Adipose tissue (tissue), 3 donors: ENCODE data around the gene RAD54L. TPM values are rescaled to one million over a fixed set of nuclear protein-coding genes. Genes with fewer than 3 reads are reported as not detected.
"Not testable (repeated sequence)": the region's sequence is repeated elsewhere in the genome, so short reads cannot be mapped to it uniquely, and the experiment has no call there.

ENCODE experiments used
- H3K27ac ChIP-seq: one replicate; pipeline ENCODE4 v1.5.1; 2013; ENCODE audit warnings: low read depth, low read length
- WGBS, 3 donors: extraction: QIAGEN DNeasy Blood & Tissue Kit; methylation state at CpG; one replicate each; pipeline ENCODE4 v1.1.7; 2013; 5-methylcytosine and 5-hydroxymethylcytosine counted together
- polyA plus RNA-seq, 3 donors: library from polyadenylated mRNA; stranded (reverse); fragments of 200-250 nt; gene quantifications; one replicate each; pipeline ENCODE4 v1.2.3, GENCODE V29; 2013
- donor health status: healthy with polysubstance abuse.
- donor health status: Bipolar disorder and iron deficiency.
- donor health status: healthy.

The RAD54L gene
- polyA plus RNA-seq, 3 donors: 0.10 to 0.24 (median 0.11) TPM

- peak within 1 kb of the TSS; percentile 97 for H3K27ac ChIP-seq
- WGBS, 3 donors: 0 to 1% (median 1%) methylated on average over 61 of the region's 61 CpGs
Measured at GRCh38 chr1:46303038-46303871, 55.7 kb downstream of the RAD54L start, which contains the start of the genes LRRC41 and UQCRH. Gene LRRC41 (minus strand): TSS chr1:46303616. CDS start chr1:46303322, 294 bp downstream. Gene UQCRH (plus strand): TSS chr1:46303698. CDS start chr1:46303767, 69 bp downstream.

- WGBS, 3 donors: 0 to 1% (median 0%) methylated on average over 14 of the region's 14 CpGs
- H3K27ac ChIP-seq: no peak overlapping the region
Measured at GRCh38 chr1:46303872-46304326, 56.3 kb downstream of the RAD54L start.

- H3K27ac ChIP-seq: no peak overlapping the region
- WGBS, 3 donors: 92 to 94% (median 94%) methylated on average over 8 of the region's 8 CpGs
Measured at GRCh38 chr1:46306159-46306530, 58.6 kb downstream of the RAD54L start.

GRCh38 chr1:46309401-46310159 lies 62.0 kb downstream of the RAD54L start:
- no peak overlapping the region for H3K27ac ChIP-seq
- WGBS, 3 donors: 75 to 89% (median 78%) methylated on average over 16 of the region's 16 CpGs

GRCh38 chr1:46310321-46310720 lies 62.8 kb downstream of the RAD54L start:
- no peak overlapping the region for H3K27ac ChIP-seq
- 96 to 98% (median 98%) methylated on average over 4 of the region's 4 CpGs for WGBS, 3 donors

GRCh38 chr1:46315669-46316403 lies 68.3 kb downstream of the RAD54L start:
- WGBS, 3 donors: 88 to 94% (median 93%) methylated on average over 3 of the region's 3 CpGs
- no peak overlapping the region for H3K27ac ChIP-seq

GRCh38 chr1:46317323-46317722 lies 69.8 kb downstream of the RAD54L start:
- 93 to 100% (median 98%) methylated on average over 1 of the region's 1 CpG for WGBS, 3 donors

GRCh38 chr1:46319301-46319700 lies 71.7 kb downstream of the RAD54L start:
- not testable (repeated sequence) for H3K27ac ChIP-seq
- 92 to 95% (median 94%) methylated on average over 6 of the region's 6 CpGs for WGBS, 3 donors

More at GRCh38 chr1:46317323-46317722, 69.8 kb downstream of the RAD54L start:
- H3K27ac ChIP-seq: no peak overlapping the region

- WGBS, 3 donors: 75 to 88% (median 84%) methylated on average over 11 to 13 of the region's 13 CpGs
- not testable (repeated sequence) for H3K27ac ChIP-seq
Measured at GRCh38 chr1:46319960-46320914, 72.7 kb downstream of the RAD54L start.

GRCh38 chr1:46322191-46322590 lies 74.6 kb downstream of the RAD54L start:
- H3K27ac ChIP-seq: not testable (repeated sequence)
- 91 to 97% (median 92%) methylated on average over 6 of the region's 6 CpGs for WGBS, 3 donors

GRCh38 chr1:46325285-46326076 lies 77.9 kb downstream of the RAD54L start:
- 86 to 91% (median 88%) methylated on average over 11 of the region's 11 CpGs for WGBS, 3 donors
- not testable (repeated sequence) for H3K27ac ChIP-seq

Other genes starting within 250 kb of the RAD54L start
- 10 to 100 TPM in 2 of 3 donors, 1 to 10 TPM in 1; 4.2 to 36.5 (median 16.4) TPM for gene PIK3R3, start 115.1 kb upstream of the RAD54L start, polyA plus RNA-seq
- 10 to 100 TPM in 1 of 3 donors, 1 to 10 TPM in 2; 3.0 to 18.4 (median 7.0) TPM for gene TSPAN1, start 72.7 kb upstream of the RAD54L start, polyA plus RNA-seq
- not detected for gene P3R3URF, start 71.3 kb upstream of the RAD54L start, polyA plus RNA-seq
- gene POMGNT1, start 49.3 kb upstream of the RAD54L start, polyA plus RNA-seq: 10 to 100 TPM; 23.8 to 39.3 (median 24.2) TPM
- gene LURAP1, start 44.4 kb upstream of the RAD54L start, polyA plus RNA-seq: 1 to 10 TPM in 1 of 3 donors, under 1 TPM in 2; 0.16 to 2.6 (median 0.82) TPM
- gene LRRC41, start 55.9 kb downstream of the RAD54L start, polyA plus RNA-seq: 10 to 100 TPM; 29.5 to 52.7 (median 33.1) TPM
- 100 to 1,000 TPM; 224 to 744 (median 624) TPM for gene UQCRH, start 55.9 kb downstream of the RAD54L start, polyA plus RNA-seq
- 10 to 100 TPM; 10.0 to 19.8 (median 10.8) TPM for gene NSUN4, start 93.0 kb downstream of the RAD54L start, polyA plus RNA-seq
- gene FAAH, start 146.6 kb downstream of the RAD54L start, polyA plus RNA-seq: 10 to 100 TPM in 2 of 3 donors, 1 to 10 TPM in 1; 9.2 to 31.4 (median 24.6) TPM
- gene DMBX1, start 242.1 kb downstream of the RAD54L start, polyA plus RNA-seq: under 1 TPM in 1 of 3 donors, not detected in 2; 0.16 TPM